Measurements from ENCODE around the gene NRXN3. TPM values are rescaled to one million over a fixed set of nuclear protein-coding genes. Genes with fewer than 3 reads are reported as not detected.

NRXN3 gene
- total and polyA plus RNA-seq, 2 experiments from 2014 or later, result 1.0 to 1.8 TPM

DNA sequence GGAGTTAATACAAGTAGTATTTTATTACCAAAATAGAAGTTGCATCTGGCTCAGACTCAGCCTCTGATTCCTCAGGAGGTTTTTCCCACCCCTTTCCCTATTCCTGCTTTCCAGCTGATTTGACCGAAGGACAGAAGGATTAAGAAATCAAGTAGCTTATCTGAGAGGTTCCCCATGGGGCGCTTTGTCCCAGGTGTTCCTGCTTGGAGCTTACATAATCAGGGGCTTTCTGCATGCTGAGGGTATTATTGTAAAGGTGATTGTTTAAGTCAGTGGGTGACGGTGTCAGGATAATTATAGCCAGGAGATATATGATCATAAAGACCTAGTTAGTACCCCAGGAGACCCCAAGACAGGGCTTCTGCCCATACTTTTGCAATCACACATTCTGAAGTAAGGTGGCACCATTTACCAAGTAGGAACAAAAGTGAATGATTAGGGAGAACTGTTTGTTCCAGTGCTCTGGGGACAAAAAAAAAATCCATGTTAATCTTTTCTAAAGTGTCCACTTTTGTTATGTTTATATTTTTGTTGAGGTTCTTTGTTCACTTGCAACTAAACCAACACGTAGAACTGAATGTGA lies 921.3 kb downstream of the NRXN3 start:
- no peaks in the 10 kb centered on the region for H3K36me3 Mint-ChIP-seq (ENCODE audit: low read depth)
- TF ChIP-seq, protein P1, sequence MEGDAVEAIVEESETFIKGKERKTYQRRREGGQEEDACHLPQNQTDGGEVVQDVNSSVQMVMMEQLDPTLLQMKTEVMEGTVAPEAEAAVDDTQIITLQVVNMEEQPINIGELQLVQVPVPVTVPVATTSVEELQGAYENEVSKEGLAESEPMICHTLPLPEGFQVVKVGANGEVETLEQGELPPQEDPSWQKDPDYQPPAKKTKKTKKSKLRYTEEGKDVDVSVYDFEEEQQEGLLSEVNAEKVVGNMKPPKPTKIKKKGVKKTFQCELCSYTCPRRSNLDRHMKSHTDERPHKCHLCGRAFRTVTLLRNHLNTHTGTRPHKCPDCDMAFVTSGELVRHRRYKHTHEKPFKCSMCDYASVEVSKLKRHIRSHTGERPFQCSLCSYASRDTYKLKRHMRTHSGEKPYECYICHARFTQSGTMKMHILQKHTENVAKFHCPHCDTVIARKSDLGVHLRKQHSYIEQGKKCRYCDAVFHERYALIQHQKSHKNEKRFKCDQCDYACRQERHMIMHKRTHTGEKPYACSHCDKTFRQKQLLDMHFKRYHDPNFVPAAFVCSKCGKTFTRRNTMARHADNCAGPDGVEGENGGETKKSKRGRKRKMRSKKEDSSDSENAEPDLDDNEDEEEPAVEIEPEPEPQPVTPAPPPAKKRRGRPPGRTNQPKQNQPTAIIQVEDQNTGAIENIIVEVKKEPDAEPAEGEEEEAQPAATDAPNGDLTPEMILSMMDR (conservative IDR thresholded peaks at IDR 0.05; ENCODE audit: low read depth in 2 of 2), result peak; percentile 14 to 49; a peak in 1 of 4 replicates
- TF ChIP-seq ZNF331 (CRISPR knock-in tag; IDR thresholded peaks at IDR 0.05; ENCODE audit: low read depth), result no peak
- no peak overlapping the region for H3K27ac Mint-ChIP-seq
- peaks cover 19% of the 10 kb centered on the region for H3K4me1 Mint-ChIP-seq
- H3K27ac ChIP-seq (ENCODE audit: low read depth), result no peak overlapping the region
- H3F3A ChIP-seq (replicated peaks; ENCODE audit: low read depth), result no peaks in the 10 kb centered on the region
- DNase-seq (ENCODE audit: low spot score) (peak; percentile 22), ATAC-seq (peak; percentile 87)
- no peak overlapping the region for H3K4me3 Mint-ChIP-seq
- H3K9me2 ChIP-seq (ENCODE audit: insufficient read depth), result no peaks in the 10 kb centered on the region
- H3K79me2 ChIP-seq (replicated peaks; ENCODE audit: insufficient read depth), result no peaks in the 10 kb centered on the region
- no peak overlapping the region for H3K4me2 ChIP-seq
- no peak overlapping the region for H3K4me3 ChIP-seq
- no peaks in the 10 kb centered on the region for H3K27me3 ChIP-seq (ENCODE audit: insufficient read depth)
- H2AFZ ChIP-seq, result no peak overlapping the region
- H4K20me1 ChIP-seq (replicated peaks; ENCODE audit: insufficient read depth), result no peaks in the 10 kb centered on the region
- H3K27me3 Mint-ChIP-seq (ENCODE audit: insufficient read depth, low read depth, poor library complexity), result no peaks in the 10 kb centered on the region
- H3K4me1 ChIP-seq (ENCODE audit: insufficient read depth), result no peaks in the 10 kb centered on the region
- H3K36me3 ChIP-seq (ENCODE audit: insufficient read depth), result no peaks in the 10 kb centered on the region
- H3K9me3 Mint-ChIP-seq, result no peaks in the 10 kb centered on the region

DNA sequence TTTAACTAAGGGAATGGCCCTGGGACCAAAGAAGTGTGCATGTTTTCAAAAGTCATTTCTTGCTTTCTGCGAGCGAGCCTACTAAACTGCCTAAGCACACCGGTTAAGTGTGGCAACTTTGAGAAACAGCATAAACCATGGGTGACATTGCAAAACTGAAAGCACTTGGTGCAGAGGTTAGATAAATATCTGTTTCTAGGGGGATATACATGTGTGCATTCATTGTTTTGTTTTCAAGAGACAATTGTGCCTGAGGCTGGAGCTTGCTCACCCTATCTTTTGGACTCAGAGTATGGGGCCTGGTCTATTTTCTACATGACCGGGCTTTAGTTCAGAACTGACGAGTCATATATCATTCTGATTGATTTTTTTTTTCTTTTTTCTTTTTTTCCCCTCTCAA lies 923.4 kb downstream of the NRXN3 start:
- H3K27me3 ChIP-seq (ENCODE audit: insufficient read depth), result no peaks in the 10 kb centered on the region
- no peak for TF ChIP-seq CREB1 (CRISPR knock-in tag; IDR thresholded peaks at IDR 0.05; ENCODE audit: low read depth)
- TF ChIP-seq, protein P2, sequence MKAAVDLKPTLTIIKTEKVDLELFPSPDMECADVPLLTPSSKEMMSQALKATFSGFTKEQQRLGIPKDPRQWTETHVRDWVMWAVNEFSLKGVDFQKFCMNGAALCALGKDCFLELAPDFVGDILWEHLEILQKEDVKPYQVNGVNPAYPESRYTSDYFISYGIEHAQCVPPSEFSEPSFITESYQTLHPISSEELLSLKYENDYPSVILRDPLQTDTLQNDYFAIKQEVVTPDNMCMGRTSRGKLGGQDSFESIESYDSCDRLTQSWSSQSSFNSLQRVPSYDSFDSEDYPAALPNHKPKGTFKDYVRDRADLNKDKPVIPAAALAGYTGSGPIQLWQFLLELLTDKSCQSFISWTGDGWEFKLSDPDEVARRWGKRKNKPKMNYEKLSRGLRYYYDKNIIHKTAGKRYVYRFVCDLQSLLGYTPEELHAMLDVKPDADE (IDR thresholded peaks at IDR 0.05), result no peak
- TF ChIP-seq, protein P1 (conservative IDR thresholded peaks at IDR 0.05; ENCODE audit: low read depth in 2 of 2), result no peak
- Mint-ChIP-seq H3K27me3 (ENCODE audit: insufficient read depth, low read depth, poor library complexity) (peaks cover 2% of the 10 kb centered on the region), H3K36me3 (ENCODE audit: low read depth) (no peaks in the 10 kb centered on the region), H3K4me1 (peaks cover 27% of the 10 kb centered on the region), H3K9me3 (no peaks in the 10 kb centered on the region), H3K27ac (peak overlapping the region; percentile 22; the same call in 1 of the 2 replicates), H3K4me3 (no peak overlapping the region)
- no peak overlapping the region for H2AFZ ChIP-seq
- H3F3A ChIP-seq (replicated peaks; ENCODE audit: low read depth), result no peaks in the 10 kb centered on the region
- no peak for ATAC-seq
- H3K79me2 ChIP-seq (replicated peaks; ENCODE audit: insufficient read depth), result no peaks in the 10 kb centered on the region
- no peak for DNase-seq (ENCODE audit: low spot score)
- H4K20me1 ChIP-seq (replicated peaks; ENCODE audit: insufficient read depth), result no peaks in the 10 kb centered on the region
- no peaks in the 10 kb centered on the region for H3K9me2 ChIP-seq (ENCODE audit: insufficient read depth)
- H3K27ac ChIP-seq (ENCODE audit: low read depth), result no peak overlapping the region
- H3K4me1 ChIP-seq (ENCODE audit: insufficient read depth), result no peaks in the 10 kb centered on the region
- no peak overlapping the region for H3K4me2 ChIP-seq
- no peak overlapping the region for H3K4me3 ChIP-seq
- H3K36me3 ChIP-seq (ENCODE audit: insufficient read depth), result no peaks in the 10 kb centered on the region

Measured in GM23338 (cell line).